H9 (cell line): ENCODE measurements around the gene LOXL1. TPM values are rescaled to one million over a fixed set of nuclear protein-coding genes. Genes with fewer than 3 reads are reported as not detected.

ENCODE experiments used
- DNase-seq: peaks from one replicate; pipeline ENCODE4 v3.0.0-alpha.2; 2017
- H2AFZ ChIP-seq: one replicate; pipeline ENCODE4 v1.6.1; 2013; ENCODE audit warnings: mild to moderate bottlenecking, low read length, control low read depth, moderate library complexity
- H2AK5ac ChIP-seq: 2 replicates; pipeline ENCODE4 v1.6.1; 2013; ENCODE audit warnings: low read length, control low read depth, mixed read lengths; ENCODE audit not compliant: insufficient read length
- H2BK120ac ChIP-seq: one replicate; pipeline ENCODE4 v1.6.1; 2013; ENCODE audit warnings: low read depth, mild to moderate bottlenecking, low read length, control low read depth, inconsistent platforms; ENCODE audit not compliant: poor library complexity, severe bottlenecking
- H2BK12ac ChIP-seq: 2 replicates; pipeline ENCODE4 v1.6.1; 2013; ENCODE audit warnings: low read length, control low read depth, mixed read lengths, low read depth; ENCODE audit not compliant: insufficient read length
- H2BK15ac ChIP-seq: 2 replicates; pipeline ENCODE4 v1.6.1; 2013; ENCODE audit warnings: low read depth, low read length, control low read depth
- H2BK20ac ChIP-seq: one replicate; pipeline ENCODE4 v1.6.1; 2013; ENCODE audit warnings: low read depth, mild to moderate bottlenecking, low read length, control low read depth, inconsistent platforms; ENCODE audit not compliant: poor library complexity, severe bottlenecking
- H2BK5ac ChIP-seq: 2 replicates; pipeline ENCODE4 v1.6.1; 2013; ENCODE audit warnings: low read length, control low read depth, mixed read lengths; ENCODE audit not compliant: insufficient read length
- H3K14ac ChIP-seq: 2 replicates; pipeline ENCODE4 v1.6.1; 2013; ENCODE audit warnings: low read length, control low read depth; ENCODE audit not compliant: insufficient read depth
- H3K18ac ChIP-seq: 2 replicates; pipeline ENCODE4 v1.6.1; 2013; ENCODE audit warnings: low read depth, mild to moderate bottlenecking, mixed read lengths, low read length, control low read depth; ENCODE audit not compliant: insufficient read length
- H3K23ac ChIP-seq: 2 replicates; pipeline ENCODE4 v1.6.1; 2013; ENCODE audit warnings: low read length, control low read depth, mixed read lengths, low read depth; ENCODE audit not compliant: insufficient read length
- H3K23me2 ChIP-seq: 2 replicates; pipeline ENCODE4 v1.6.1; 2013; ENCODE audit warnings: low read depth, mild to moderate bottlenecking, mixed read lengths, low read length, control low read depth; ENCODE audit not compliant: insufficient read length, poor library complexity, severe bottlenecking
- H3K27ac ChIP-seq: 2 replicates; pipeline ENCODE4 v1.5.1; 2013; ENCODE audit warnings: low read length, control low read depth, mixed read lengths, low read depth; ENCODE audit not compliant: insufficient read length
- H3K27me3 ChIP-seq: 2 replicates; pipeline ENCODE4 v1.6.1; 2013; ENCODE audit warnings: low read length, control low read depth, inconsistent platforms; ENCODE audit not compliant: insufficient read depth
- H3K4ac ChIP-seq: 2 replicates; pipeline ENCODE4 v1.6.1; 2013; ENCODE audit warnings: low read depth, mild to moderate bottlenecking, control low read depth, inconsistent platforms, low read length, moderate library complexity
- H3K4me1 ChIP-seq: 2 replicates; pipeline ENCODE4 v1.6.1; 2013; ENCODE audit warnings: low read length, control low read depth, inconsistent platforms; ENCODE audit not compliant: insufficient read depth
- H3K4me2 ChIP-seq: 2 replicates; pipeline ENCODE4 v1.6.1; 2013; ENCODE audit warnings: low read length, control low read depth, mixed read lengths; ENCODE audit not compliant: insufficient read length, insufficient read depth
- H3K56ac ChIP-seq: 2 replicates; pipeline ENCODE4 v1.6.1; 2013; ENCODE audit warnings: low read depth, mild to moderate bottlenecking, mixed read lengths, low read length, control low read depth; ENCODE audit not compliant: insufficient read length
- H3K79me1 ChIP-seq: 2 replicates; pipeline ENCODE4 v1.6.1; 2013; ENCODE audit warnings: low read depth, mild to moderate bottlenecking, moderate library complexity, low read length, control low read depth, inconsistent platforms; ENCODE audit not compliant: insufficient read depth, poor library complexity, severe bottlenecking
- H3K79me2 ChIP-seq: 2 replicates; pipeline ENCODE4 v1.6.1; 2013; ENCODE audit warnings: low read length, control low read depth, inconsistent platforms; ENCODE audit not compliant: insufficient read depth
- H3K9ac ChIP-seq: 2 replicates; pipeline ENCODE4 v1.6.1; 2013; ENCODE audit warnings: low read length, control low read depth, mixed read lengths; ENCODE audit not compliant: insufficient read length; ENCODE audit errors: extremely low read depth
- H3K9me3 ChIP-seq: one replicate; pipeline ENCODE4 v1.6.1; 2013; ENCODE audit warnings: low read depth, low read length, inconsistent platforms; ENCODE audit not compliant: control insufficient read depth
- H3T11ph ChIP-seq: one replicate; pipeline ENCODE4 v1.6.1; 2013; ENCODE audit warnings: mild to moderate bottlenecking, low read length, control low read depth, inconsistent platforms
- H4K20me1 ChIP-seq: one replicate; pipeline ENCODE4 v1.6.1; 2013; ENCODE audit not compliant: control insufficient read depth, insufficient read length, insufficient read depth
- H4K5ac ChIP-seq: 2 replicates; pipeline ENCODE4 v1.6.1; 2013; ENCODE audit warnings: low read depth, mild to moderate bottlenecking, mixed read lengths, low read length, control low read depth; ENCODE audit not compliant: insufficient read length
- H4K8ac ChIP-seq: replicated peaks from 2 replicates; pipeline ENCODE4 v1.6.1; 2013; ENCODE audit warnings: low read length, control low read depth, mixed read lengths, low read depth; ENCODE audit not compliant: insufficient read length
- H4K91ac ChIP-seq: 2 replicates; pipeline ENCODE4 v1.6.1; 2013; ENCODE audit warnings: low read depth, mild to moderate bottlenecking, moderate library complexity, mixed read lengths, low read length, control low read depth; ENCODE audit not compliant: insufficient read length
- H3K27ac Mint-ChIP-seq, 3 experiments: 2 replicates in 2 of 3; 3 replicates in 1 of 3; pipeline ENCODE4 v1.8.0; 2020 to 2021; ENCODE audit warnings: mixed read lengths in 3 of 3, mild to moderate bottlenecking in 1 of 3, moderate library complexity in 1 of 3
- H3K27me3 Mint-ChIP-seq: 2 replicates; pipeline ENCODE4 v1.8.0; 2021; ENCODE audit warnings: low read depth, mild to moderate bottlenecking, moderate library complexity, mixed read lengths
- H3K36me3 Mint-ChIP-seq, 3 experiments: 2 replicates in 2 of 3; 3 replicates in 1 of 3; pipeline ENCODE4 v1.8.0; 2020 to 2021; ENCODE audit warnings: low read depth in 3 of 3, mixed read lengths in 3 of 3; ENCODE audit not compliant: insufficient read depth in 1 of 3
- H3K4me1 Mint-ChIP-seq, 2 experiments: 2 replicates each; pipeline ENCODE4 v1.8.0; 2020; ENCODE audit warnings: mixed read lengths in 2 of 2
- H3K4me3 Mint-ChIP-seq, 2 experiments: 2 replicates in 1 of 2; 3 replicates in 1 of 2; pipeline ENCODE4 v1.8.0; 2020 to 2021; ENCODE audit warnings: mild to moderate bottlenecking in 2 of 2, mixed read lengths in 2 of 2, moderate library complexity in 1 of 2
- H3K9me3 Mint-ChIP-seq, 2 experiments: 2 replicates in 1 of 2; 3 replicates in 1 of 2; pipeline ENCODE4 v1.8.0; 2020; ENCODE audit warnings: mild to moderate bottlenecking in 2 of 2, mixed read lengths in 2 of 2, moderate library complexity in 1 of 2
- WGBS: extraction: QIAGEN DNeasy Blood & Tissue Kit; methylation state at CpG from one replicate; pipeline ENCODE4 v1.1.7; 2013; ENCODE audit warnings: missing lambda C conversion rate, low lambda C conversion rate, mixed read lengths; ENCODE audit not compliant: insufficient read length; ENCODE audit errors: extremely low coverage; 5-methylcytosine and 5-hydroxymethylcytosine counted together
- total RNA-seq: library from RNA; stranded (reverse); gene quantifications from 2 replicates; pipeline ENCODE4 v1.2.1, GENCODE V29; 2021
- TF ChIP-seq, protein P1 (sequence below): fragments of 200-600 bp; sonication (generic); conservative IDR thresholded peaks from 3 replicates; pipeline ENCODE4 v1.8.0; 2021; ENCODE audit warnings: antibody characterized with exemption, mild to moderate bottlenecking

LOXL1 gene
- total RNA-seq, 1 experiment from 2014 or later = 9.1 TPM

DNA sequence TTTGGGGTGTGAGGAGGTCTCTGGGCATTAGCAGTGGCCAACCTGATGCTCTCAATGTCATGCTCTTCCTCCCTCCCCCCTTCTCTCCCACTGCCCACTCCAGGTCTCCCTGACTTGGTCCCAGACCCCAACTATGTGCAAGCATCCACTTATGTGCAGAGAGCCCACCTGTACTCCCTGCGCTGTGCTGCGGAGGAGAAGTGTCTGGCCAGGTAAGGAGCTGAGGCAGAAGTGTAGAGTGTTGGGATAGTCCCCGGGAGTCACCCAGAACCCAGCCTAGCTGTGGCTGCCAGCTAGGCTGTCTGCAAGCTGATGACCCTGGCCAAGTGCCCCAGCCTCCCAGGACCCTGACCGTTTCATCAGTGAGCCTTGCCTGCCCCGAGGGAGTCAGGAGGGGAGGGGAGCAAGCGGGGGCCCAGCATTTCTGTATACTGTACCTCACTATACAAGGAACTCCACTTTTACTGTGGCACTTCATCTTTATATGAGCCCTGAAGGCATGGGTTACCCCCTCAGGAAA is 16.5 kb downstream of the LOXL1 start:
- no peak overlapping the region for H3K9ac ChIP-seq
- no peak overlapping the region for H2BK12ac ChIP-seq
- H3K27ac ChIP-seq = no peak overlapping the region

More for the DNA sequence above, 16.5 kb downstream of the LOXL1 start:
- Mint-ChIP-seq H3K4me3 (no peak overlapping the region), H3K9me3 (no peaks in the 10 kb centered on the region), H3K4me1 (peaks cover 3 to 4% of the 10 kb centered on the region in 2 experiments; a peak in 2 of 4 replicates), H3K27ac (no peak overlapping the region; a peak in 1 of 7 replicates), H3K27me3 (peaks cover 10% of the 10 kb centered on the region; the same call in 1 of the 2 replicates), H3K36me3 (no peaks in the 10 kb centered on the region)
- Histone ChIP-seq H3K23me2 (no peaks in the 10 kb centered on the region), H3K18ac (no peak overlapping the region), H3T11ph (no peak overlapping the region), H3K4me1 (no peaks in the 10 kb centered on the region), H3K23ac (no peak overlapping the region), H2BK20ac (no peak overlapping the region), H4K8ac (no peak overlapping the region), H4K91ac (no peak overlapping the region), H3K79me1 (no peaks in the 10 kb centered on the region), H2BK5ac (no peak overlapping the region), H3K27me3 (no peaks in the 10 kb centered on the region), H4K5ac (no peak overlapping the region), H2AFZ (no peak overlapping the region), H3K9me3 (no peaks in the 10 kb centered on the region), H2BK120ac (no peak overlapping the region), H3K56ac (no peak overlapping the region), H3K79me2 (no peaks in the 10 kb centered on the region), H3K4me2 (no peak overlapping the region), H2BK15ac (no peak overlapping the region), H3K4ac (no peak overlapping the region), H4K20me1 (no peaks in the 10 kb centered on the region), H3K14ac (no peak overlapping the region), H2AK5ac (no peak overlapping the region)
- no CpG with 5 or more reads among the region's 6 CpGs for WGBS
- TF ChIP-seq, protein P1, sequence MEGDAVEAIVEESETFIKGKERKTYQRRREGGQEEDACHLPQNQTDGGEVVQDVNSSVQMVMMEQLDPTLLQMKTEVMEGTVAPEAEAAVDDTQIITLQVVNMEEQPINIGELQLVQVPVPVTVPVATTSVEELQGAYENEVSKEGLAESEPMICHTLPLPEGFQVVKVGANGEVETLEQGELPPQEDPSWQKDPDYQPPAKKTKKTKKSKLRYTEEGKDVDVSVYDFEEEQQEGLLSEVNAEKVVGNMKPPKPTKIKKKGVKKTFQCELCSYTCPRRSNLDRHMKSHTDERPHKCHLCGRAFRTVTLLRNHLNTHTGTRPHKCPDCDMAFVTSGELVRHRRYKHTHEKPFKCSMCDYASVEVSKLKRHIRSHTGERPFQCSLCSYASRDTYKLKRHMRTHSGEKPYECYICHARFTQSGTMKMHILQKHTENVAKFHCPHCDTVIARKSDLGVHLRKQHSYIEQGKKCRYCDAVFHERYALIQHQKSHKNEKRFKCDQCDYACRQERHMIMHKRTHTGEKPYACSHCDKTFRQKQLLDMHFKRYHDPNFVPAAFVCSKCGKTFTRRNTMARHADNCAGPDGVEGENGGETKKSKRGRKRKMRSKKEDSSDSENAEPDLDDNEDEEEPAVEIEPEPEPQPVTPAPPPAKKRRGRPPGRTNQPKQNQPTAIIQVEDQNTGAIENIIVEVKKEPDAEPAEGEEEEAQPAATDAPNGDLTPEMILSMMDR = no peak
- DNase-seq = no peak
